ENCODE results near the gene FSIP1.
A peak's percentile ranks its signal among the peaks of the same experiment; 100 is the strongest.

The FSIP1 gene

GRCh38 chr15:39777496-39777895 lies 5.1 kb downstream of the FSIP1 start:
- H3K4me3 ChIP-seq (ENCODE audit: control insufficient read depth, low read depth, low read length), result no peak overlapping the region
- TF ChIP-seq CTCF (IDR thresholded peaks at IDR 0.05; ENCODE audit: control insufficient read depth, insufficient read depth, low read depth, low read length, missing control alignments), result no peak
- no peak for DNase-seq (ENCODE audit: low read depth)

GRCh38 chr15:39776068-39776467 lies 6.6 kb downstream of the FSIP1 start:
- DNase-seq (ENCODE audit: low read depth), result no peak
- H3K4me3 ChIP-seq (ENCODE audit: control insufficient read depth, low read depth, low read length), result no peak overlapping the region
- no peak for TF ChIP-seq CTCF (IDR thresholded peaks at IDR 0.05; ENCODE audit: control insufficient read depth, insufficient read depth, low read depth, low read length, missing control alignments)

GRCh38 chr15:39774688-39775267 lies 7.9 kb downstream of the FSIP1 start:
- no peak for DNase-seq (ENCODE audit: low read depth)
- TF ChIP-seq CTCF (IDR thresholded peaks at IDR 0.05; ENCODE audit: control insufficient read depth, insufficient read depth, low read depth, low read length, missing control alignments), result no peak
- no peak overlapping the region for H3K4me3 ChIP-seq (ENCODE audit: control insufficient read depth, low read depth, low read length)

GRCh38 chr15:39770748-39771689 lies 11.6 kb downstream of the FSIP1 start:
- peak; percentile 90 for DNase-seq (ENCODE audit: low read depth)
- H3K4me3 ChIP-seq (ENCODE audit: control insufficient read depth, low read depth, low read length), result no peak overlapping the region
- TF ChIP-seq CTCF (IDR thresholded peaks at IDR 0.05; ENCODE audit: control insufficient read depth, insufficient read depth, low read depth, low read length, missing control alignments), result no peak

GRCh38 chr15:39767921-39768320 lies 14.7 kb downstream of the FSIP1 start:
- DNase-seq (ENCODE audit: low read depth), result no peak
- H3K4me3 ChIP-seq (ENCODE audit: control insufficient read depth, low read depth, low read length), result no peak overlapping the region
- TF ChIP-seq CTCF (IDR thresholded peaks at IDR 0.05; ENCODE audit: control insufficient read depth, insufficient read depth, low read depth, low read length, missing control alignments), result no peak

GRCh38 chr15:39761006-39761405 lies 21.6 kb downstream of the FSIP1 start:
- no peak for TF ChIP-seq CTCF (IDR thresholded peaks at IDR 0.05; ENCODE audit: control insufficient read depth, insufficient read depth, low read depth, low read length, missing control alignments)
- H3K4me3 ChIP-seq (ENCODE audit: control insufficient read depth, low read depth, low read length), result no peak overlapping the region
- no peak for DNase-seq (ENCODE audit: low read depth)
